ENCODE measurements around the gene TESK2. TPM values are rescaled to one million over a fixed set of nuclear protein-coding genes. Genes with fewer than 3 reads are reported as not detected.
A peak's percentile ranks its signal among the peaks of the same experiment; 100 is the strongest.

The TESK2 gene
- total and polyA plus RNA-seq, 2 of the 13 experiments (the other 11 are each of a cell fraction or from before 2014, with no cell fraction given), result 5.5 to 9.6 TPM

GRCh38 chr1:45348609-45348965 is 142.4 kb downstream of the TESK2 start:
- no peak overlapping the region for H3K4me3 ChIP-seq (replicated peaks in 1 of 3; ENCODE audit: insufficient read depth in 1 of 3, low read depth in 2 of 3, low read length in 3 of 3)
- H4K20me1 ChIP-seq (ENCODE audit: insufficient read depth, low read length), result no peaks in the 10 kb centered on the region
- H3K9ac ChIP-seq (ENCODE audit: insufficient read depth, low read depth, low read length), result no peak overlapping the region
- 86% methylated on average over 1 of the region's 1 CpG for WGBS (ENCODE audit: low lambda C conversion rate)
- no peak overlapping the region for H3K27ac ChIP-seq (ENCODE audit: extremely low read length, insufficient read depth, low read length)
- no peaks in the 10 kb centered on the region for H3K79me2 ChIP-seq (ENCODE audit: insufficient read depth, low read length)
- ATAC-seq, result no peak
- in situ Hi-C loops (cut with HindIII; ENCODE audit: extremely low pct_ligation_motif_present, low pct_unique_long_range_greater_than_20kb) (no loop called here), intact Hi-C loops (cut with micrococcal nuclease; ENCODE audit: unreplicated experiment) (no loop called here)
- H3K4me1 ChIP-seq (ENCODE audit: insufficient read depth, low read length), result peaks cover 9% of the 10 kb centered on the region
- peak; percentile 26; the same call in 1 of the 2 replicates for TF ChIP-seq ATF7 (IDR thresholded peaks at IDR 0.05)
- no peak for TF ChIP-seq ATF7 (CRISPR knock-in tag; IDR thresholded peaks at IDR 0.05)
- no peak for TF ChIP-seq SRY (CRISPR knock-in tag; IDR thresholded peaks at IDR 0.05)
- TF ChIP-seq ARNTL (CRISPR knock-in tag; IDR thresholded peaks at IDR 0.05), result no peak
- peaks cover 1 to 14% of the 10 kb centered on the region in 2 experiments; a peak in 4 of 5 replicates for H3K36me3 ChIP-seq (replicated peaks in 1 of 2; ENCODE audit: control insufficient read depth in 1 of 2, insufficient read depth in 2 of 2, low read length in 2 of 2)
- no peak overlapping the region for H3K4me2 ChIP-seq (ENCODE audit: low read depth, low read length)
- no peaks in the 10 kb centered on the region for H3K9me3 ChIP-seq (ENCODE audit: low read length)
- no peak for FAIRE-seq
- no TSS peak for BruUV-seq (replicated peaks)
- no peak overlapping the region for H2AFZ ChIP-seq (ENCODE audit: low read length)
- no peak for DNase-seq (ENCODE audit: low spot score)
- H3K27me3 ChIP-seq (ENCODE audit: control insufficient read depth in 1 of 2, insufficient read depth in 2 of 2, low read length in 2 of 2), result no peaks in the 10 kb centered on the region
- POLR2A ChIA-PET, result interaction anchor here (0.9 to 4.9 kb wide), 2 partner anchors 9 to 45 kb away, joined by 3 to 49 read pairs; partner anchors contain the start of genes MUTYH and TOE1
- CTCF ChIA-PET (ENCODE audit: low intra/inter-chr PET ratio, low total read pairs), result no interaction called here

- H3K9me3 ChIP-seq (ENCODE audit: low read length), result no peaks in the 10 kb centered on the region
- ChIA-PET POLR2A (interaction anchor here (4.9 kb wide), 1 partner anchor 9 kb away, joined by 49 read pairs; the partner anchor contains the start of genes MUTYH and TOE1), CTCF (ENCODE audit: low intra/inter-chr PET ratio, low total read pairs) (no interaction called here)
- H4K20me1 ChIP-seq (ENCODE audit: insufficient read depth, low read length), result no peaks in the 10 kb centered on the region
- no peaks in the 10 kb centered on the region for H3K27me3 ChIP-seq (ENCODE audit: control insufficient read depth in 1 of 2, insufficient read depth in 2 of 2, low read length in 2 of 2)
- FAIRE-seq (no peak), DNase-seq (ENCODE audit: low spot score) (no peak), ATAC-seq (peak; percentile 10; the same call in 2 of the 3 replicates)
- in situ Hi-C loops (cut with HindIII; ENCODE audit: extremely low pct_ligation_motif_present, low pct_unique_long_range_greater_than_20kb) (no loop called here), intact Hi-C loops (cut with micrococcal nuclease; ENCODE audit: unreplicated experiment) (no loop called here)
- no peak overlapping the region for H3K27ac ChIP-seq (ENCODE audit: extremely low read length, insufficient read depth, low read length)
- no peak overlapping the region for H3K9ac ChIP-seq (ENCODE audit: insufficient read depth, low read depth, low read length)
- H3K79me2 ChIP-seq (ENCODE audit: insufficient read depth, low read length), result no peaks in the 10 kb centered on the region
- BruUV-seq (replicated peaks), result no TSS peak
- WGBS (ENCODE audit: low lambda C conversion rate), result 95% methylated on average over 2 of the region's 2 CpGs
- H3K36me3 ChIP-seq (replicated peaks in 1 of 2; ENCODE audit: control insufficient read depth in 1 of 2, insufficient read depth in 2 of 2, low read length in 2 of 2), result peaks cover 6 to 20% of the 10 kb centered on the region in 2 experiments; a peak in 4 of 5 replicates
- H3K4me2 ChIP-seq (ENCODE audit: low read depth, low read length), result no peak overlapping the region
- no peak overlapping the region for H3K4me3 ChIP-seq (replicated peaks in 1 of 3; ENCODE audit: insufficient read depth in 1 of 3, low read depth in 2 of 3, low read length in 3 of 3)
- H3K4me1 ChIP-seq (ENCODE audit: insufficient read depth, low read length), result peaks cover 9% of the 10 kb centered on the region
- no peak overlapping the region for H2AFZ ChIP-seq (ENCODE audit: low read length)
- TF ChIP-seq ATF5 (CRISPR knock-in tag; IDR thresholded peaks at IDR 0.05; ENCODE audit: low read depth) (no peak), ZNF275 (CRISPR knock-in tag; IDR thresholded peaks at IDR 0.05; ENCODE audit: borderline replicate concordance) (no peak), NFKB2 (CRISPR knock-in tag; IDR thresholded peaks at IDR 0.05; ENCODE audit: borderline replicate concordance) (no peak), ZNF670 (CRISPR knock-in tag; IDR thresholded peaks at IDR 0.05; ENCODE audit: borderline replicate concordance) (no peak), ADNP (CRISPR knock-in tag; IDR thresholded peaks at IDR 0.05) (no peak), ZNF10 (CRISPR knock-in tag; IDR thresholded peaks at IDR 0.05; ENCODE audit: borderline replicate concordance, low read depth) (no peak), ZNF230 (CRISPR knock-in tag; IDR thresholded peaks at IDR 0.05) (no peak), MTERF4 (CRISPR knock-in tag; IDR thresholded peaks at IDR 0.05) (no peak)
- TF ChIP-seq, protein P1, sequence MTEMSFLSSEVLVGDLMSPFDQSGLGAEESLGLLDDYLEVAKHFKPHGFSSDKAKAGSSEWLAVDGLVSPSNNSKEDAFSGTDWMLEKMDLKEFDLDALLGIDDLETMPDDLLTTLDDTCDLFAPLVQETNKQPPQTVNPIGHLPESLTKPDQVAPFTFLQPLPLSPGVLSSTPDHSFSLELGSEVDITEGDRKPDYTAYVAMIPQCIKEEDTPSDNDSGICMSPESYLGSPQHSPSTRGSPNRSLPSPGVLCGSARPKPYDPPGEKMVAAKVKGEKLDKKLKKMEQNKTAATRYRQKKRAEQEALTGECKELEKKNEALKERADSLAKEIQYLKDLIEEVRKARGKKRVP (CRISPR knock-in tag; IDR thresholded peaks at IDR 0.05), result no peak
Observed at GRCh38 chr1:45348020-45348419, 142.9 kb downstream of the TESK2 start.
